A549 (cell line): ENCODE data around the gene RAD51B. TPM values are rescaled to one million over a fixed set of nuclear protein-coding genes. Genes with fewer than 3 reads are reported as not detected.

ENCODE experiments used
- ATAC-seq, 2 experiments: fragments of 200-7000 bp in 1 of 2; fragments of >200 bp in 1 of 2; cut with Nextera tagmentation in 1 of 2; cut with Tn5 transposase in 1 of 2; 3 replicates each; pipeline versions ENCODE4 v1.8.0 to v1.9.1; 2018 to 2020; ENCODE audit warnings: mild to moderate bottlenecking in 1 of 2, moderate library complexity in 1 of 2
- CTCF ChIA-PET: fragments of 300-600 bp; sonication (Branson Sonifier 250); formaldehyde crosslinking; extraction: SDS; loops from one replicate; lab custom pipeline; 2021; ENCODE audit warnings: antibody characterized with exemption, inconsistent platforms; lab: Yijun Ruan, JAX
- POLR2A ChIA-PET: fragments of 350-600 bp; formaldehyde crosslinking; extraction: SDS; loops from one replicate; lab custom pipeline; 2021; ENCODE audit warnings: antibody characterized with exemption, inconsistent platforms; lab: Yijun Ruan, JAX
- DNase-seq, 2 experiments: peaks; one replicate each; pipeline versions ENCODE4 v3.0.0 to v3.0.0-alpha.2; 2011 to 2016; ENCODE audit warnings: low read depth in 1 of 2, low spot score in 1 of 2
- FAIRE-seq: peaks from 2 replicates; lab custom pipeline; 2011; peaks lifted over from hg19 to GRCh38; lab: Jason Lieb, UNC
- H3K27ac ChIP-seq, 2 experiments: fragments of >200 bp; sonication (Bioruptor Twin); formaldehyde crosslinking; 3 replicates each; pipeline ENCODE4 v1.5.1; 2016 to 2017
- H3K4me1 ChIP-seq: fragments of >200 bp; sonication (Bioruptor Twin); formaldehyde crosslinking; 3 replicates; pipeline ENCODE4 v1.6.1; 2016
- H3K4me2 ChIP-seq: fragments of >200 bp; sonication (Bioruptor Twin); formaldehyde crosslinking; 3 replicates; pipeline ENCODE4 v1.6.1; 2016
- H3K4me3 ChIP-seq: fragments of >200 bp; sonication (Bioruptor Twin); formaldehyde crosslinking; 3 replicates; pipeline ENCODE4 v1.5.1; 2016
- H3K9me3 ChIP-seq: fragments of >200 bp; sonication (Bioruptor Twin); formaldehyde crosslinking; 3 replicates; pipeline ENCODE4 v1.6.1; 2016
- BHLHE40 ChIP-seq: IDR thresholded peaks from 2 replicates; pipeline ENCODE4 v1.6.1; 2012; ENCODE audit warnings: low read depth, low read length, inconsistent platforms
- CEBPB ChIP-seq, 2 experiments: fragments of >200 bp in 1 of 2; sonication (Bioruptor Twin) in 1 of 2; formaldehyde crosslinking in 1 of 2; IDR thresholded peaks; 2 replicates each; pipeline ENCODE4 v1.6.1; 2012 to 2016
- EHMT2 ChIP-seq: fragments of 200-600 bp; sonication (generic); IDR thresholded peaks from 2 replicates; pipeline ENCODE4 v1.6.1; 2016; ENCODE audit warnings: antibody characterized with exemption, low read depth, mild to moderate bottlenecking, moderate library complexity
- EP300 ChIP-seq, 2 experiments: fragments of >200 bp; sonication (Bioruptor Twin); formaldehyde crosslinking; IDR thresholded peaks; 2 replicates in 1 of 2; 3 replicates in 1 of 2; pipeline ENCODE4 v1.6.1; 2016 to 2017
- ESRRA ChIP-seq: fragments of 150-350 bp; IDR thresholded peaks from 2 replicates; pipeline ENCODE4 v1.6.1; 2014; ENCODE audit warnings: mild to moderate bottlenecking, low read length, borderline replicate concordance
- FOSB ChIP-seq: fragments of 250-450 bp; sonication (Bioruptor Pico); IDR thresholded peaks from 2 replicates; pipeline ENCODE4 v1.5.0; 2020; ENCODE audit warnings: mild to moderate bottlenecking, moderate library complexity
- FOSL2 ChIP-seq, 2 experiments: fragments of 450-650 bp in 1 of 2; fragments of >200 bp in 1 of 2; sonication (Bioruptor Twin) in 1 of 2; formaldehyde crosslinking; IDR thresholded peaks; 2 replicates each; pipeline versions ENCODE4 v1.5.0 to v1.6.1; 2016 to 2020; ENCODE audit warnings: mild to moderate bottlenecking in 1 of 2, moderate library complexity in 1 of 2
- HOXB13 ChIP-seq: fragments of 250-450 bp; sonication (Bioruptor Pico); IDR thresholded peaks from 2 replicates; pipeline ENCODE4 v1.5.0; 2020; ENCODE audit warnings: low read depth, mild to moderate bottlenecking, moderate library complexity
- HOXB5 ChIP-seq: fragments of 250-450 bp; sonication (Bioruptor Pico); IDR thresholded peaks from 2 replicates; pipeline ENCODE4 v1.5.0; 2020; ENCODE audit warnings: mild to moderate bottlenecking, moderate library complexity
- MAFK ChIP-seq: fragments of 450-650 bp; IDR thresholded peaks from 2 replicates; pipeline ENCODE4 v1.6.1; 2014; ENCODE audit not compliant: partially characterized antibody
- MAZ ChIP-seq: fragments of 150-350 bp; IDR thresholded peaks from 2 replicates; pipeline ENCODE4 v1.6.1; 2014; ENCODE audit warnings: antibody characterized with exemption, low read depth, low read length, borderline replicate concordance
- MYC ChIP-seq: IDR thresholded peaks from 2 replicates; pipeline ENCODE4 v1.6.1; 2012; ENCODE audit warnings: mild to moderate bottlenecking, inconsistent platforms, low read length, improper control_type of control experiment, borderline replicate concordance
- NPAS2 ChIP-seq: fragments of 250-450 bp; sonication (Bioruptor Pico); IDR thresholded peaks from 2 replicates; pipeline ENCODE4 v1.8.0; 2022; ENCODE audit warnings: mild to moderate bottlenecking, moderate library complexity, borderline replicate concordance
- NR3C1 ChIP-seq: fragments of >200 bp; sonication (Bioruptor Twin); formaldehyde crosslinking; IDR thresholded peaks from 3 replicates; pipeline ENCODE4 v1.6.1; 2017
- RAD21 ChIP-seq, 2 experiments: fragments of >200 bp in 1 of 2; sonication (Bioruptor Twin) in 1 of 2; formaldehyde crosslinking in 1 of 2; IDR thresholded peaks in 1 of 2; conservative IDR thresholded peaks in 1 of 2; 2 replicates in 1 of 2; 3 replicates in 1 of 2; pipeline ENCODE4 v1.6.1; 2012 to 2018; ENCODE audit warnings: inconsistent platforms in 1 of 2
- RARB ChIP-seq: fragments of 250-450 bp; sonication (Bioruptor Pico); IDR thresholded peaks from 2 replicates; pipeline ENCODE4 v1.8.0; 2021; ENCODE audit warnings: mild to moderate bottlenecking, moderate library complexity
- RCOR1 ChIP-seq: fragments of 150-350 bp; IDR thresholded peaks from 2 replicates; pipeline ENCODE4 v1.6.1; 2014; ENCODE audit warnings: antibody characterized with exemption, low read length, low read depth
- WGBS: methylation state at CpG from one replicate; pipeline ENCODE4 v1.1.6; 2017; ENCODE audit errors: missing lambda C conversion rate; 5-methylcytosine and 5-hydroxymethylcytosine counted together
- polyA plus RNA-seq, 4 experiments: library from polyadenylated mRNA; depleted of rRNA in 3 of 4; stranded (reverse); fragments of >200 nt; fragmentation: RNase III in 1 of 4; extraction: RNeasy Plus Mini Kit Qiagen cat#74134 plus additional on column Dnase treatment in 1 of 4; gene quantifications; 2 replicates in 3 of 4; 3 replicates in 1 of 4; pipeline ENCODE4 v1.2.3, GENCODE V29; 2011 to 2017
- TF ChIP-seq, protein P1 (sequence below): fragments of 250-450 bp; sonication (Bioruptor Pico); IDR thresholded peaks from 2 replicates; pipeline ENCODE4 v1.5.0; 2021; ENCODE audit warnings: mild to moderate bottlenecking, moderate library complexity, borderline replicate concordance
- TF ChIP-seq, protein P2 (sequence below): fragments of >200 bp; sonication (Bioruptor Twin); formaldehyde crosslinking; IDR thresholded peaks from 2 replicates; pipeline ENCODE4 v1.6.1; 2016
- TF ChIP-seq, protein P3 (sequence below): fragments of 250-450 bp; sonication (Bioruptor Pico); IDR thresholded peaks from 2 replicates; pipeline ENCODE4 v1.5.0; 2020; ENCODE audit warnings: low read depth, mild to moderate bottlenecking, moderate library complexity
- TF ChIP-seq, protein P4 (sequence below): IDR thresholded peaks from 2 replicates; pipeline ENCODE4 v1.6.1; 2012
- TF ChIP-seq, protein P5 (sequence below): fragments of >200 bp; sonication (Bioruptor Twin); formaldehyde crosslinking; IDR thresholded peaks from 3 replicates; pipeline ENCODE4 v1.6.1; 2016

The RAD51B gene
- polyA plus RNA-seq, 2 of the 4 experiments (the other 2 are of a cell fraction) = 7.2 to 10.8 TPM

DNA sequence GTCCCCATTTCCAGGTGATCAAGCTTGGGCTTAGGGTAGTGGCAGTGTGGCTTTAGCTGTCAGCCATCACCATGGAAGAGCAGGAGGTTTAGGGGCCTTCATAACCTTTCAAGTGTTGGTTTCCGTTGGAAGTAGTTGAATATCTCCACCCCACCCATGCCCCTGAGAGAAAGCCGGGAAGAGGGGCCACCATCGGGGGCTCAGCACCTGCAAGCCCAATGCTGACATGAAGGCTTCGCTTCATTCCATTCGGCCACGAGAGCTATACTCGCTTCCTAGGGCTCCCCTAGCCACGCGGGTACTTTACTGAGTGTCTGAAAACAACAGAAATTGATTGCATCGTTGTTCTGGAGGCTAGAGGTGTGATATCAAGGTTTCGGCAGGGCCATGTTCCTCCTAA lies 738.5 kb downstream of the RAD51B start:
- no peak overlapping the region for H3K4me2 ChIP-seq
- ATAC-seq (no peak), FAIRE-seq (no peak), DNase-seq (no peak)
- H3K4me3 ChIP-seq = no peak overlapping the region
- CTCF ChIA-PET = no interaction called here
- POLR2A ChIA-PET = no interaction called here
- peaks cover 31% of the 10 kb centered on the region for H3K4me1 ChIP-seq
- peak overlapping the region in 1 of 2 experiments; percentile 57; a peak in 4 of 6 replicates for H3K27ac ChIP-seq
- 98% methylated on average over 11 of the region's 11 CpGs for WGBS
- TF ChIP-seq, protein P1, sequence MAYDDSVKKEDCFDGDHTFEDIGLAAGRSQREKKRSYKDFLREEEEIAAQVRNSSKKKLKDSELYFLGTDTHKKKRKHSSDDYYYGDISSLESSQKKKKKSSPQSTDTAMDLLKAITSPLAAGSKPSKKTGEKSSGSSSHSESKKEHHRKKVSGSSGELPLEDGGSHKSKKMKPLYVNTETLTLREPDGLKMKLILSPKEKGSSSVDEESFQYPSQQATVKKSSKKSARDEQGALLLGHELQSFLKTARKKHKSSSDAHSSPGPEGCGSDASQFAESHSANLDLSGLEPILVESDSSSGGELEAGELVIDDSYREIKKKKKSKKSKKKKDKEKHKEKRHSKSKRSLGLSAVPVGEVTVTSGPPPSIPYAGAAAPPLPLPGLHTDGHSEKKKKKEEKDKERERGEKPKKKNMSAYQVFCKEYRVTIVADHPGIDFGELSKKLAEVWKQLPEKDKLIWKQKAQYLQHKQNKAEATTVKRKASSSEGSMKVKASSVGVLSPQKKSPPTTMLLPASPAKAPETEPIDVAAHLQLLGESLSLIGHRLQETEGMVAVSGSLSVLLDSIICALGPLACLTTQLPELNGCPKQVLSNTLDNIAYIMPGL (CRISPR knock-in tag) = no peak
- TF ChIP-seq HOXB13 (CRISPR knock-in tag) (no peak), NR3C1 (no peak), MYC (no peak), EP300 (IDR thresholded peaks at IDR 0.05) (no peak), NPAS2 (CRISPR knock-in tag) (no peak)
- TF ChIP-seq, all 56 proteins: peak for 0
- H3K9me3 ChIP-seq = no peaks in the 10 kb centered on the region

DNA sequence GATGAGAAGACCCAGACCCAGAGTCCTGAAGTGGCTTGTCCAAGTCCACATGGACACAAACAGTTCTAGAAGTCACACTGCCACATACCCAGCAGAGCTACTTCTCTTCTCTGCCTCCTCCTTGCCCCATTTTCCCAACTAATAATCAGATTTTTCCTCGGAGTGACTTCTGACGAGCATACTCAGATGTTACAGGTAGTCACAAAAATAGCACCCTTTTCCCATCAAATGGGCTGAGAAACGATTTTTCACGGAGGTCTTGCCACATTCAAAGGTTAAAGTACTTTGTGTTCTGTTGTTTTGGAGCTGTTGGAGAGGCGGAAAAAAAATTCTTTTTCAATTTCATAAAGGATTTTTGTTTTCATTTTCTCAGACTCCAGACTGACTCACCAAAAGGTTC lies 740.4 kb downstream of the RAD51B start:
- ATAC-seq (no peak), DNase-seq (no peak), FAIRE-seq (no peak)
- CTCF ChIA-PET = no interaction called here
- POLR2A ChIA-PET = no interaction called here
- Histone ChIP-seq H3K4me1 (peaks cover 21% of the 10 kb centered on the region), H3K4me3 (no peak overlapping the region), H3K27ac (peak overlapping the region in 1 of 2 experiments; percentile 63; a peak in 3 of 6 replicates), H3K4me2 (no peak overlapping the region), H3K9me3 (no peaks in the 10 kb centered on the region)
- no peak for TF ChIP-seq MAZ
- 86% methylated on average over 5 of the region's 5 CpGs for WGBS

DNA sequence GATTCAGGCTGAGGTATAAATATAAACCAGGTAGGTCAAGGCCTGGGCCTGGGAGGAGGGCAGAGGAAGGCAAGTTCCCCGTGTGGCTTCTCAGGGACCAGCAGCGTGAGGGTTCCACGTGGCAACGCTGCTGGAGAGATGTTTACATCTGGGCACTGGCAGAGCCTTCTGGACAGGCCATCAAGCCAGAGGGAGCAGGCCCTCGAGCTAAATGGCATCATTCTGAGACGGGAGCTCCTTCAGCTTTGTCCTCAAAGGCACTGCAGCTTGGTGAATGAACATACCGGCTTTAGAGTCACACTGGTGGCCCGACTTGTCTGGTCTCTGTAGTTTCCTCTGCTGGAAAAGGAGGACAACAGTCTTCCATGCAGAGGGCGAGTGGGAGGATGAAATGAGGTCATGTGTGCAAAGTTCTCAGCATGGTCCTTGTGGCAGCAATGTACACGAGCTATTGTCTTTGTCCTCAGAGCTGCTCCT lies 742.0 kb downstream of the RAD51B start:
- TF ChIP-seq RAD21 (conservative IDR thresholded peaks at IDR 0.05 in 1 of 2, IDR thresholded peaks at IDR 0.05 in 1 of 2) (no peak), BHLHE40 (no peak), CEBPB (IDR thresholded peaks at IDR 0.05) (no peak), RARB (no peak), HOXB13 (CRISPR knock-in tag) (no peak), FOSL2 (IDR thresholded peaks at IDR 0.05) (no peak), FOSL2 (CRISPR knock-in tag; IDR thresholded peaks at IDR 0.05) (no peak), EHMT2 (no peak), HOXB5 (no peak), ESRRA (no peak), MAFK (no peak), RCOR1 (no peak), FOSB (CRISPR knock-in tag) (no peak)
- TF ChIP-seq, protein P2, sequence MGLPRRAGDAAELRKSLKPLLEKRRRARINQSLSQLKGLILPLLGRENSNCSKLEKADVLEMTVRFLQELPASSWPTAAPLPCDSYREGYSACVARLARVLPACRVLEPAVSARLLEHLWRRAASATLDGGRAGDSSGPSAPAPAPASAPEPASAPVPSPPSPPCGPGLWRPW = no peak
- TF ChIP-seq, protein P3, sequence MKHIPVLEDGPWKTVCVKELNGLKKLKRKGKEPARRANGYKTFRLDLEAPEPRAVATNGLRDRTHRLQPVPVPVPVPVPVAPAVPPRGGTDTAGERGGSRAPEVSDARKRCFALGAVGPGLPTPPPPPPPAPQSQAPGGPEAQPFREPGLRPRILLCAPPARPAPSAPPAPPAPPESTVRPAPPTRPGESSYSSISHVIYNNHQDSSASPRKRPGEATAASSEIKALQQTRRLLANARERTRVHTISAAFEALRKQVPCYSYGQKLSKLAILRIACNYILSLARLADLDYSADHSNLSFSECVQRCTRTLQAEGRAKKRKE (CRISPR knock-in tag) = no peak
- TF ChIP-seq, protein P4, sequence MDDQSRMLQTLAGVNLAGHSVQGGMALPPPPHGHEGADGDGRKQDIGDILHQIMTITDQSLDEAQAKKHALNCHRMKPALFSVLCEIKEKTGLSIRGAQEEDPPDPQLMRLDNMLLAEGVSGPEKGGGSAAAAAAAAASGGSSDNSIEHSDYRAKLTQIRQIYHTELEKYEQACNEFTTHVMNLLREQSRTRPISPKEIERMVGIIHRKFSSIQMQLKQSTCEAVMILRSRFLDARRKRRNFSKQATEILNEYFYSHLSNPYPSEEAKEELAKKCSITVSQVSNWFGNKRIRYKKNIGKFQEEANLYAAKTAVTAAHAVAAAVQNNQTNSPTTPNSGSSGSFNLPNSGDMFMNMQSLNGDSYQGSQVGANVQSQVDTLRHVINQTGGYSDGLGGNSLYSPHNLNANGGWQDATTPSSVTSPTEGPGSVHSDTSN = no peak
- TF ChIP-seq, protein P5, sequence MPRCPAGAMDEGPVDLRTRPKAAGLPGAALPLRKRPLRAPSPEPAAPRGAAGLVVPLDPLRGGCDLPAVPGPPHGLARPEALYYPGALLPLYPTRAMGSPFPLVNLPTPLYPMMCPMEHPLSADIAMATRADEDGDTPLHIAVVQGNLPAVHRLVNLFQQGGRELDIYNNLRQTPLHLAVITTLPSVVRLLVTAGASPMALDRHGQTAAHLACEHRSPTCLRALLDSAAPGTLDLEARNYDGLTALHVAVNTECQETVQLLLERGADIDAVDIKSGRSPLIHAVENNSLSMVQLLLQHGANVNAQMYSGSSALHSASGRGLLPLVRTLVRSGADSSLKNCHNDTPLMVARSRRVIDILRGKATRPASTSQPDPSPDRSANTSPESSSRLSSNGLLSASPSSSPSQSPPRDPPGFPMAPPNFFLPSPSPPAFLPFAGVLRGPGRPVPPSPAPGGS = no peak
- WGBS = 86% methylated on average over 10 of the region's 10 CpGs
- DNase-seq (no peak), FAIRE-seq (no peak), ATAC-seq (no peak)
- Histone ChIP-seq H3K9me3 (no peaks in the 10 kb centered on the region), H3K27ac (peak overlapping the region; percentile 0 to 68; a peak in 4 of 6 replicates), H3K4me1 (peaks cover 26% of the 10 kb centered on the region), H3K4me2 (no peak overlapping the region), H3K4me3 (no peak overlapping the region)
- ChIA-PET CTCF (interaction anchor here (1.7 kb wide), 1 partner anchor 9 kb away, joined by 4 read pairs; no protein-coding TSS in a partner anchor), POLR2A (no interaction called here)
